ENCODE measurements around the gene CENPM. TPM values are rescaled to one million over a fixed set of nuclear protein-coding genes. Genes with fewer than 3 reads are reported as not detected.

Gene CENPM
- total and polyA plus RNA-seq, 2 donors (not counting 1 experiment from before 2014, with no cell fraction given), result 5.9 to 11.6 TPM

- DNase-seq (ENCODE audit: low read depth in 2 of 2), result peak; percentile 37 to 60
- no peak overlapping the region for H3K4me3 ChIP-seq (replicated peaks in 1 of 4; ENCODE audit: control extremely low read depth in 1 of 4, insufficient read depth in 1 of 4, low read depth in 3 of 4, low read length in 4 of 4)
- H3K79me2 ChIP-seq (ENCODE audit: control insufficient read depth, insufficient read depth, low read length), result no peaks in the 10 kb centered on the region
- no peaks in the 10 kb centered on the region for H3K4me1 ChIP-seq (ENCODE audit: control insufficient read depth, extremely low read depth, insufficient read depth, low read length)
- no peak overlapping the region for H3K9ac ChIP-seq (ENCODE audit: insufficient read depth, low read length)
- no peak overlapping the region for H3K4me2 ChIP-seq (ENCODE audit: extremely low read depth, insufficient read depth, low read length)
- no peaks in the 10 kb centered on the region for H4K20me1 ChIP-seq (ENCODE audit: control insufficient read depth, extremely low read depth, insufficient read depth, low read length)
- H3K27me3 ChIP-seq (ENCODE audit: control insufficient read depth, insufficient read depth, low read length), result no peaks in the 10 kb centered on the region
- H3K27ac ChIP-seq (ENCODE audit: insufficient read depth, low read length), result no peak overlapping the region
- H3K9me3 ChIP-seq (ENCODE audit: control insufficient read depth, insufficient read depth, low read depth, low read length), result no peaks in the 10 kb centered on the region
- no peaks in the 10 kb centered on the region for H3K36me3 ChIP-seq (ENCODE audit: control insufficient read depth, insufficient read depth, low read length)
- no peak overlapping the region for H2AFZ ChIP-seq (ENCODE audit: low read length)
- TF ChIP-seq CTCF (conservative IDR thresholded peaks at IDR 0.05 in 1 of 2, IDR thresholded peaks at IDR 0.05 in 1 of 2; ENCODE audit: low read depth in 1 of 2, low read length in 2 of 2) (no peak), EZH2 (IDR thresholded peaks at IDR 0.05; ENCODE audit: low read length, missing control alignments) (no peak)
Measured at GRCh38 chr22:41963453-41964111, 16.6 kb upstream of the CENPM start.

GRCh38 chr22:41957941-41958556 is 11.1 kb upstream of the CENPM start:
- Histone ChIP-seq H4K20me1 (ENCODE audit: control insufficient read depth, extremely low read depth, insufficient read depth, low read length) (no peaks in the 10 kb centered on the region), H3K27me3 (ENCODE audit: control insufficient read depth, insufficient read depth, low read length) (no peaks in the 10 kb centered on the region), H3K27ac (ENCODE audit: insufficient read depth, low read length) (no peak overlapping the region), H3K79me2 (ENCODE audit: control insufficient read depth, insufficient read depth, low read length) (no peaks in the 10 kb centered on the region), H3K4me1 (ENCODE audit: control insufficient read depth, extremely low read depth, insufficient read depth, low read length) (no peaks in the 10 kb centered on the region), H3K9me3 (ENCODE audit: control insufficient read depth, insufficient read depth, low read depth, low read length) (no peaks in the 10 kb centered on the region), H3K4me2 (ENCODE audit: extremely low read depth, insufficient read depth, low read length) (no peak overlapping the region), H3K4me3 (replicated peaks in 1 of 4; ENCODE audit: control extremely low read depth in 1 of 4, insufficient read depth in 1 of 4, low read depth in 3 of 4, low read length in 4 of 4) (no peak overlapping the region), H3K36me3 (ENCODE audit: control insufficient read depth, insufficient read depth, low read length) (no peaks in the 10 kb centered on the region), H2AFZ (ENCODE audit: low read length) (no peak overlapping the region), H3K9ac (ENCODE audit: insufficient read depth, low read length) (no peak overlapping the region)
- no peak for DNase-seq (ENCODE audit: low read depth in 2 of 2)
- TF ChIP-seq CTCF (conservative IDR thresholded peaks at IDR 0.05 in 1 of 2, IDR thresholded peaks at IDR 0.05 in 1 of 2; ENCODE audit: low read depth in 1 of 2, low read length in 2 of 2) (no peak), EZH2 (IDR thresholded peaks at IDR 0.05; ENCODE audit: low read length, missing control alignments) (no peak)

GRCh38 chr22:41952713-41953112 is 5.8 kb upstream of the CENPM start:
- no peak overlapping the region for H3K4me3 ChIP-seq (replicated peaks in 1 of 4; ENCODE audit: control extremely low read depth in 1 of 4, insufficient read depth in 1 of 4, low read depth in 3 of 4, low read length in 4 of 4)

More at GRCh38 chr22:41952713-41953112, 5.8 kb upstream of the CENPM start:
- H3K36me3 ChIP-seq (ENCODE audit: control insufficient read depth, insufficient read depth, low read length), result no peaks in the 10 kb centered on the region
- no peak overlapping the region for H3K27ac ChIP-seq (ENCODE audit: insufficient read depth, low read length)
- H3K9ac ChIP-seq (ENCODE audit: insufficient read depth, low read length), result no peak overlapping the region
- DNase-seq (ENCODE audit: low read depth in 2 of 2), result no peak
- no peak for TF ChIP-seq CTCF (conservative IDR thresholded peaks at IDR 0.05 in 1 of 2, IDR thresholded peaks at IDR 0.05 in 1 of 2; ENCODE audit: low read depth in 1 of 2, low read length in 2 of 2)
- no peak for TF ChIP-seq EZH2 (IDR thresholded peaks at IDR 0.05; ENCODE audit: low read length, missing control alignments)
- no peaks in the 10 kb centered on the region for H3K4me1 ChIP-seq (ENCODE audit: control insufficient read depth, extremely low read depth, insufficient read depth, low read length)
- no peaks in the 10 kb centered on the region for H3K27me3 ChIP-seq (ENCODE audit: control insufficient read depth, insufficient read depth, low read length)
- no peaks in the 10 kb centered on the region for H3K9me3 ChIP-seq (ENCODE audit: control insufficient read depth, insufficient read depth, low read depth, low read length)
- no peaks in the 10 kb centered on the region for H4K20me1 ChIP-seq (ENCODE audit: control insufficient read depth, extremely low read depth, insufficient read depth, low read length)
- H3K4me2 ChIP-seq (ENCODE audit: extremely low read depth, insufficient read depth, low read length), result no peak overlapping the region
- no peak overlapping the region for H2AFZ ChIP-seq (ENCODE audit: low read length)
- no peaks in the 10 kb centered on the region for H3K79me2 ChIP-seq (ENCODE audit: control insufficient read depth, insufficient read depth, low read length)
